HG03460 (cell line): ENCODE results near the gene KDSR.

Experiments
- ATAC-seq: cut with Tn5 transposase; IDR thresholded peaks from one replicate; pipeline ENCODE4 v1.9.1; 2021; ENCODE audit not compliant: unreplicated experiment

The KDSR gene

GRCh38 chr18:63284827-63285733, 81.9 kb downstream of the KDSR start:
- peak; percentile 96 for ATAC-seq

- ATAC-seq = no peak
These were observed 82.7 kb downstream of the KDSR start for GRCh38 chr18:63284173-63284799.

DNA sequence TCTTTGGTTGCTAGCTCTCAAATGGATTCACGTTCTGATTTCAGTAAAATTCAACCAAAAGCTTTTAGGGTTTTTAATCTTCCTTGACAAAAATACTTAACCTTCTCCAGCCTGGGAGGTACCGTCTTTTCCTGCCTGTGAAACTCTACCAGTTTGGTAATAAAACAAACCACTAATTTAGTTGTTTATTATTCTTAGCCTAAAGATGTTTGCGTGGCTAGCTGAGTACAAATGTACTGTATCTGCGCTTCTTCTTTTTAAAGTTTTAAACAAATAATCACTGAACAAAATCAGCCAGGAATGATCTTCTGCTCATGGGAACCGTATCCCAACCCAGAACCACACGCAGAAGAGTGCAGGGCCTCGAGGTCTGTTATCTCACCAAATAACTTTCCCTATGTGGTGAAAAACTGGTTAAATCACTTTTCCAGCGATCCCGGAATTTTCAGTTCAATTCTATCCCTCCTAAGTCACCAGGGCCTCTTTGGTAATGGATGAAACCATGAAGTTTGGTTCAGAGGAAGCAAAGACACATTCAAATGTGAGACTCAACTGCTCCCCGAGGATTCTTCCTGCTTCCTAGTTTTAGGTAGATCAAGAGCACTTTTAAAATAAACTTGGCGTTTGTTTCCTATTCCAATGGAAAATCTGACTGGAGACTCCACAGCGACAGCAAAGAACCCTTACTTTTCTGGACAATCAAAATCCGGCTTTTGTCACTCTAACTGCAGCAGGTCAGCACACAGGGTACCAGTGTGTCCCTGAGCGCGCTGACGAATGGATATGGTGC, 83.5 kb downstream of the KDSR start:
- ATAC-seq = no peak

- no peak for ATAC-seq
These were observed 84.2 kb downstream of the KDSR start for GRCh38 chr18:63282793-63283192.
